Activated T-cell treated with anti-CD3 and anti-CD28 coated beads, Interleukin-2, amount 50 U/mL, for 24 hours (primary cell): ENCODE results near the gene KPNA6.
"Not testable (repeated sequence)": the region's sequence is repeated elsewhere in the genome, so short reads cannot be mapped to it uniquely, and the experiment has no call there.

ENCODE experiments used
- DNase-seq: peaks from one replicate; pipeline ENCODE4 v3.0.0-alpha.2; 2020
- H3K27ac Mint-ChIP-seq: 2 replicates; pipeline ENCODE4 v1.8.0; 2020; ENCODE audit warnings: mild to moderate bottlenecking, mixed read lengths
- H3K27me3 Mint-ChIP-seq: 2 replicates; pipeline ENCODE4 v1.8.0; 2020; ENCODE audit warnings: mixed read lengths
- H3K36me3 Mint-ChIP-seq: 2 replicates; pipeline ENCODE4 v1.8.0; 2020; ENCODE audit warnings: low read depth, mixed read lengths
- H3K4me1 Mint-ChIP-seq: 2 replicates; pipeline ENCODE4 v1.8.0; 2020; ENCODE audit warnings: low read depth, mixed read lengths
- H3K4me3 Mint-ChIP-seq: 2 replicates; pipeline ENCODE4 v1.8.0; 2020; ENCODE audit warnings: mild to moderate bottlenecking, moderate library complexity, mixed read lengths
- H3K9me3 Mint-ChIP-seq: 2 replicates; pipeline ENCODE4 v1.8.0; 2020; ENCODE audit warnings: mixed read lengths

Gene KPNA6

DNA sequence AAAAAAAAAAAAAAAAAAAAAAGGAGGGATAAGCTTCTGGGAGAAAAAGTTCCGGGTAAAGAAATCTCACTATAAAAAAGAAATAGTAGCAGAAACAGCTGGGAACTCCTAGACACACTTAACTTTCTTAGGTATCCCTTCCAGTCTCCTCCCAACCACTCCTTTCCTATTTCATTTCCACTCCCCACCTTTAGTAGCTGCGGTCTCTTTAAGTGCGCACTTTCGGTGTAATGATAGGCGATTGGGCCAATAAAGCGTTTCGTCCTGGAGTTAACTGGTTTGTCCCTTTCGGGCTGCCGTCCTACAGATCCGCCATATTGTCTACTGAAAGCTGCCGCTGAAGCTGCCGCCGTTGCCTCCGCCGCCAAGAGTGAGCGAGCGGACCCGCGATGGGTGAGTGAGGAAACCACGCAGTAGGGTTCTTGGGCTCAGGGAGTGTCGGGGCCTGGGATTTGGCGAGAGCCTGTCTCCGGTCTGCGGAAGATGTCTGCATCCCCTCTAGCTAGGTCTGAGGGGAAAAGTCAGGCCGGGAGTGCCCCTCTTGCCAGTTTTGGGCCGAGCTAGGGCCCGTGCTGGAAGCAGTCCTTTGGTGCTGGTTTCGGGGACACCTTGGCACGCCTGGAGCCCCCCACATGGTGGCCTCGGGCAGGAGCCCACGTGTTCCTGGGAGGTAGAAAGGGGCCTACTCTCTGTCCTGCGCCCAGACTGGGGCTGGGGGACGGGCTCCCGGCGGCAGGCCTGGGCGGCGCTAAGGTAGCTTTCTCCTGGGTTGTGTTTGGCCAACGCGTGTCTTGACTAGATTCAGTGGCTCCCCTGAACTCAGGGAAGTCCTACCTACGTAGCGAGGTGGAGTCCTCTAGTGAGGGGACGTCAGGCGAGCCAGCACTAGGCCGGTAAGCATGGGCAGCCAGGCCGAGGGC is at the start of gene KPNA6:
KPNA6 (plus strand) TSS at position 315 of the 920 bp plus-strand sequence; CDS start at position 390, 75 bp downstream.
- DNase-seq: peak; percentile 91
- Mint-ChIP-seq H3K27me3 (no peaks in the 10 kb centered on the region), H3K4me1 (peaks cover 41% of the 10 kb centered on the region), H3K36me3 (peaks cover 40% of the 10 kb centered on the region), H3K27ac (peak within 1 kb of the TSS; percentile 99), H3K4me3 (peak within 1 kb of the TSS; percentile 100), H3K9me3 (no peaks in the 10 kb centered on the region)

GRCh38 chr1:32060914-32061313 is 46.9 kb upstream of the KPNA6 start:
- peaks cover 74% of the 10 kb centered on the region for H3K36me3 Mint-ChIP-seq
- peak overlapping the region; percentile 58 for H3K27ac Mint-ChIP-seq

GRCh38 chr1:32062867-32063230 is 45.0 kb upstream of the KPNA6 start:
- H3K4me3 Mint-ChIP-seq: no peak overlapping the region
- H3K27me3 Mint-ChIP-seq: no peaks in the 10 kb centered on the region
- H3K4me1 Mint-ChIP-seq: peaks cover 10% of the 10 kb centered on the region
- H3K9me3 Mint-ChIP-seq: no peaks in the 10 kb centered on the region
- DNase-seq: no peak
- peaks cover 60% of the 10 kb centered on the region for H3K36me3 Mint-ChIP-seq
- H3K27ac Mint-ChIP-seq: peak overlapping the region; percentile 77

More at GRCh38 chr1:32060914-32061313, 46.9 kb upstream of the KPNA6 start:
- no peak overlapping the region for H3K4me3 Mint-ChIP-seq
- no peaks in the 10 kb centered on the region for H3K27me3 Mint-ChIP-seq
- no peak for DNase-seq
- H3K4me1 Mint-ChIP-seq: peaks cover 5% of the 10 kb centered on the region
- no peaks in the 10 kb centered on the region for H3K9me3 Mint-ChIP-seq

DNA sequence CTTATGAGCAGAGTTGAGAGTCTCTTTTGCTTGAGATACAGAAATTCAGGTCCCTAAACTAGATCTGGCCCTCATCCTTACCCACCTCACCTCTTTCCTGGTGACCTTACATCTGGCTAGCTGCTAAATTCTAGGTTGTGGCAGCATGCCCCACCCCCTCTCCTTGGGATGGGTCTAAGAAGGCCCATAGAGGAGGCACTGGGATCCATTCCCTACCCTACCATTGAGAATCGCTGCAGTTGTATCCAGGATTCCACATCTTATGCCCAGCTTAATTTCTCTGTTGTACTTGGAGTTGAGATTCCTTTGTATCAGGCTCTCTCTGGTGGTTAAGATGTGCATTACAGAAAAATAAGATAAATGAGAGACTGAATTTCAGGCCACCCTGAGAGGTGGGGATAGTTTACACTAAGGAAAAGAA is 44.6 kb upstream of the KPNA6 start:
- no peak overlapping the region for H3K4me3 Mint-ChIP-seq
- H3K9me3 Mint-ChIP-seq: no peaks in the 10 kb centered on the region
- no peak for DNase-seq
- peaks cover 10% of the 10 kb centered on the region for H3K4me1 Mint-ChIP-seq
- peaks cover 56% of the 10 kb centered on the region for H3K36me3 Mint-ChIP-seq
- H3K27me3 Mint-ChIP-seq: no peaks in the 10 kb centered on the region
- peak overlapping the region; percentile 77 for H3K27ac Mint-ChIP-seq

GRCh38 chr1:32065613-32066488 is 42.0 kb upstream of the KPNA6 start:
- H3K9me3 Mint-ChIP-seq, H3K27me3 Mint-ChIP-seq, H3K4me3 Mint-ChIP-seq, DNase-seq: not testable (repeated sequence)
- Mint-ChIP-seq H3K27ac (peak overlapping the region; percentile 66), H3K36me3 (peaks cover 30% of the 10 kb centered on the region), H3K4me1 (peaks cover 10% of the 10 kb centered on the region)

GRCh38 chr1:32066489-32066873 is 41.4 kb upstream of the KPNA6 start:
- H3K27ac Mint-ChIP-seq: peak overlapping the region; percentile 29
- DNase-seq: no peak
- H3K9me3 Mint-ChIP-seq: no peaks in the 10 kb centered on the region
- H3K4me3 Mint-ChIP-seq: no peak overlapping the region
- H3K4me1 Mint-ChIP-seq: peaks cover 10% of the 10 kb centered on the region
- no peaks in the 10 kb centered on the region for H3K27me3 Mint-ChIP-seq
- peaks cover 24% of the 10 kb centered on the region for H3K36me3 Mint-ChIP-seq

DNA sequence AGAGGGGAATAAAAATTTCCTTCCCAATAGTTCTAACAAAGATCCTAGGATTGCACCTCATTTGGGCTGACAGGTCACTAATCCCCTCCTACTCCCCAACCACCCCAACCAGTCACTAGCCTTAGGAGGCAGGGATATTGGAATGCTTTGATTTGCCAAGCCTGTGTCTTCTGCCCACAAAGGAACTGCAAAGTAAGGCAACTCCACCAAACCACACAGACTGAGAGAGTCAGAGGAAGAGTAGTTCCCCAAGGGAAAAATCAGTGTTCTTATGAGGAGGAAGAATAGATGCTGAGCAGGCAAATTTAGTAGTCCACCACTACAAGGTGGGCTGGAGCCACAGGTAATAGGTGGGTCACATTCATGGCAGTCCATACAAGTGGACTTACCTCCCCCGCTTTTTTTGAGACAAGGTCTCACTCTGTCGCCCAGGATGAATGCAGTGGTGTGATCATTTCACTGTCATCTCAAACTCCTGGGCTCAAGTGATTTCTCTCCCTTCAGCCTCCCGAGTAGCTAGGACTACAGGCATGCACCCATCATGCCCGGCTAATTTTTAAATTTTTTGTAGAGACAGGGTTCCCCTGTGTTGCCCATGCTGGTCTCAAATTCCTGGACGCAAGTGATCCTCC is 38.8 kb upstream of the KPNA6 start:
- Mint-ChIP-seq H3K9me3 (no peaks in the 10 kb centered on the region), H3K27me3 (no peaks in the 10 kb centered on the region), H3K36me3 (peaks cover 14% of the 10 kb centered on the region), H3K27ac (no peak overlapping the region), H3K4me1 (peaks cover 25% of the 10 kb centered on the region), H3K4me3 (no peak overlapping the region)
- no peak for DNase-seq

DNA sequence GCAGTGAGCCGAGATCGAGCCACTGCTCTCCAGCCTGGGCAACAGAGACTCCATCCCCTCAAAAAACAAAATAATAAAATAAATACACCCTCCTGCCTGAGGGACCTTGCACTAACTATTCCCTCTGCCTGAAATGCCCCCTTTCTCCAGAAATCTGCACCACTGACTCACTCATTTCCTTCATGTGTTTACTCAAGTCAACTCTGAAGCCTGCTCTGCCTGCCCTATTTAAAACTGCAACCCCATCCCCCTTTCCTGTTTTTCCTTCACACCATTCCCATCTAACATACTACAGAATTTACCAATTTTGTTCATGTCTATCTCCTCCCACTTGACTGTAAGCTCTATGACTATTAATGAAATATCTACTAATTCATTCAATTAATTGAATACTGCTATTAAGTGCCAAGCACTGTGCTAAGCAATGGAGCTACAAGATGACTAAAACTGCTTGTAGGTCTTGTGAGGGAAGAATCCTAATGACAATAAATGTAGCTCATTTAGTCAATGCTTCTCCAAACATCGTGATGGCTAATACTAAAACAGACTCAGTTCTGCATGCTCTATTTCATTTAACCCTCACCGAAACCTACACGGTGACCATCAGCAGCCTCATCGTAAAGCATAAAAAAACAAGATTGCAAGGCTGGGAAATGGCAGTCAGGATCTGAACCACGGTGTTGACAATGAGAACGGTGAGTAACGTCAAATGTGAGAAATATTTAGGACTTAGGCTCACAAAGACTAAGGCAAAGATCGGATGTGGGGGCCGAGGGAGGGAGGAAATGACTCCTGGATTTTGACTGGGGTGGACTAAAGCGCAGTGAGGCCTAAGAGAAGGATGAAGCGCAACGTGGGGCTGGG is 35.9 kb upstream of the KPNA6 start:
- Mint-ChIP-seq H3K36me3 (peaks cover 24% of the 10 kb centered on the region), H3K4me3 (peak overlapping the region; percentile 93), H3K4me1 (peaks cover 34% of the 10 kb centered on the region), H3K27me3 (no peaks in the 10 kb centered on the region), H3K9me3 (no peaks in the 10 kb centered on the region), H3K27ac (peak overlapping the region; percentile 97)
- DNase-seq: no peak

DNA sequence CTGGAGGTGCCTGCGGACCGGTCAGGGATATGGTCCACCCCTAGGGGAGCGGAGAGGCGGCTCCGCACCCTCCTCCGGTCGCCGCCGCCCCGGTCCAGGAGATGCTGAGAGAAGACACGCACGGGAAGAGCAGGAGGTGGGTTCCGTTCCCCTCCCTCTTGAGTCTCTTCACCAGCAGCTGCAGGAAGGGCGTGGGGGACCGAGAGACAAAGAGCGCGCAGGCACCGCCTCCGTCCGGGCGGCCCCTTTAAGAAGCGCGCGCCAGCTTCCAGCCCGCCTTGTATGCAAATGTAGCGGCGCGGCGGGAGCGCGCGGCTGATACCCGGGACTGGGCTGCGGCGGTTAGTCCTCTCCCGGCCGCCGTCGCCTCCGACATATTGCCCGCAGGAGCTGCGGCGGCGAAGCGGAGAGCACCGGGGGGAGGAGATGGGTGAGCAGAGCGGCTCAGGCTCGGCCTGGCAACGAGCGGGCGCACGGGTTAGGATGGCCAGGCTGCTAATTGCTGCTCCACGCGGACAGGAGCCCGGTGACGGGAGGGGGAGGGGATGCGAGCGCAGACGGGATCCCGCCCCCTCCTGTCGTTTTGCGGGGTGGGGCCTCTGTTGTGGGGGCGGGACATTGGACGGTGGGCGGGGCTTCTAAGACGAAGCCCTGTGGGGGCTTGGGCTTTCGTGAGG is 35.1 kb upstream of the KPNA6 start, which contains the start of gene TMEM39B:
TMEM39B (plus strand) TSS at position 318 of the 677 bp plus-strand sequence; CDS start at position 427, 109 bp downstream.
- H3K36me3 Mint-ChIP-seq: peaks cover 31% of the 10 kb centered on the region
- H3K4me1 Mint-ChIP-seq: peaks cover 34% of the 10 kb centered on the region
- peak within 1 kb of the TSS; percentile 93 for H3K4me3 Mint-ChIP-seq
- no peaks in the 10 kb centered on the region for H3K27me3 Mint-ChIP-seq
- peak; percentile 95 for DNase-seq
- H3K9me3 Mint-ChIP-seq: no peaks in the 10 kb centered on the region
- H3K27ac Mint-ChIP-seq: peak within 1 kb of the TSS; percentile 97

DNA sequence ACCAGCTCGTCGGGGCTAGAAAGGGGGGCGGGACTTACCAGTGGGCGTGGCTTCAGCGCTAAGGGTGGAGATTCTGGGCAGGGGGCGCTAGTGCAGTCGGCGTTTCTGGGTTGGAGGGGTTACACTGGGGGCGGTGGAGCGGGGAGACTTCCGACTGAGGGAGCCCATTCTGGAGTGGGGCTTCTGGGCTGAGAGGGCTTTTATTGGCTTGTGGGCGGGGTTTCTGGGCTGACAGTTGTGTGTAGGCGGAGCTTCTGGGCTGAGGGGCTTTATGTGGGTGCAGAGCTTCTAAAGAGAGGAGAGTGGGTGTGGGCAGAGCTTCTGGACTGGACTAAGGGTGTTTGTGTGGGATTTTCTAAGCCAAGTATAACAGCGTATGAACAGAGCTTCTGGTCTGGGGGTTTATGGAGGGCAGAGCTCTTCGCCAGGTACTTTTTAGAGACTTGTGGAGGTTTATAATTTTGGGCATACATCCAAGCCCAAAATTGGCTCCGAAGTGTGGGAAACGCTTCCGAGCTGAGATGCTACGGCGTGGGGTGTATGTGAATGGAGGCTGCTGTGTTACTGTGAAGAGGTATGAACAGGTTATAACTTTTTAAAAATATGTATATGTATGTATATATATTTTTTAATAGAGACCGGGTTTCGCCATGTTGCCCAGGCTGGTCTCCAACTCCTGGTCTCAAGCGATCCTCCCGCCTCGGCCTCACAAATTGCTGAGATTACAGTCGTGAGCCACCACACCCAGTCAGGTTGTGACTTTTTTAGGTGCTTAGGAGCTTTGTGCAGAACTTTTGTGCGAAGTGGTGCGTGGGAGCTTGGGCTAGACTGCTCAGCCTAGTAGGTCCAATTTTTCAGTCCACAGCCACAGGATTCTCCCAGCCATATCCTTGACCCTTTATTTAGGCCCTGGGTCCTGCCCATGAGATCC is 34.3 kb upstream of the KPNA6 start:
- no peak for DNase-seq
- H3K27me3 Mint-ChIP-seq: no peaks in the 10 kb centered on the region
- peaks cover 40% of the 10 kb centered on the region for H3K36me3 Mint-ChIP-seq
- peak overlapping the region; percentile 97 for H3K27ac Mint-ChIP-seq
- H3K4me1 Mint-ChIP-seq: peaks cover 34% of the 10 kb centered on the region
- H3K9me3 Mint-ChIP-seq: no peaks in the 10 kb centered on the region
- peak overlapping the region; percentile 93 for H3K4me3 Mint-ChIP-seq

DNA sequence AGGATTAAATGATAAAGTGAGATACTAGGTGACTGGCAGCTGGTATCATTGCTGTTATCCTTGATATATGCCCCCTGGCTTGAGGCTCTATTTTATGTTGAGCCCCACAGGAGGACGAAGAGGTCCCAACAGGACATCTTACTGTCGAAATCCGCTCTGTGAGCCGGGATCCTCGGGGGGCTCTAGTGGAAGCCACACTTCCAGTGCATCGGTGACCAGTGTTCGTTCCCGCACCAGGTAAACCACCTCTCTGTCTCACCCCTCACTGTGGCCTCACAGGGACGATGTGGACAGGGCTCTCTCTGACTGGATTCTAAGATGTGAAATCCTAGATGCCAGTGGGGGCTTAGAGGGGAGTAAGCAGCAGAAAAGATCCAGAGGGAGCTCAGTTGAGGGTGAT is 33.0 kb upstream of the KPNA6 start:
- no peak overlapping the region for H3K4me3 Mint-ChIP-seq
- H3K9me3 Mint-ChIP-seq: no peaks in the 10 kb centered on the region
- H3K27me3 Mint-ChIP-seq: no peaks in the 10 kb centered on the region
- no peak for DNase-seq
- peak overlapping the region; percentile 38 for H3K27ac Mint-ChIP-seq
- H3K4me1 Mint-ChIP-seq: peaks cover 34% of the 10 kb centered on the region
- peaks cover 49% of the 10 kb centered on the region for H3K36me3 Mint-ChIP-seq

- Mint-ChIP-seq H3K27me3 (no peaks in the 10 kb centered on the region), H3K36me3 (peaks cover 66% of the 10 kb centered on the region), H3K4me3 (no peak overlapping the region), H3K9me3 (no peaks in the 10 kb centered on the region), H3K27ac (peak overlapping the region; percentile 32), H3K4me1 (peaks cover 26% of the 10 kb centered on the region)
- no peak for DNase-seq
These were observed 30.4 kb upstream of the KPNA6 start for GRCh38 chr1:32077451-32077850.
